NCI-H69 (cell line): Measurements from ENCODE around the gene GPR68.
"Not testable (repeated sequence)": the region's sequence is repeated elsewhere in the genome, so short reads cannot be mapped to it uniquely, and the experiment has no call there.

Experiments
- DNase-seq: peaks from one replicate; lab custom pipeline; 2025; lab: John Stamatoyannopoulos, UW

The GPR68 gene

GRCh38 chr14:91252871-91253794 lies 8.6 kb upstream of the GPR68 start:
- peak; percentile 74 for DNase-seq

- DNase-seq = peak; percentile 62
Observed at GRCh38 chr14:91250912-91251311, 6.4 kb upstream of the GPR68 start.

GRCh38 chr14:91249841-91250616 lies 5.5 kb upstream of the GPR68 start:
- DNase-seq = peak; percentile 93

- peak; percentile 88 for DNase-seq
Observed at GRCh38 chr14:91246051-91246852, 1.7 kb upstream of the GPR68 start.

GRCh38 chr14:91245616-91246015 lies 1.1 kb upstream of the GPR68 start:
- DNase-seq = not testable (repeated sequence)

GRCh38 chr14:91245029-91245428 lies 525 bp upstream of the GPR68 start:
- no peak for DNase-seq

GRCh38 chr14:91243074-91243471 lies 1.4 kb downstream of the GPR68 start:
- DNase-seq = no peak

- no peak for DNase-seq
Observed at GRCh38 chr14:91242635-91243034, 1.9 kb downstream of the GPR68 start.

GRCh38 chr14:91241863-91242262 lies 2.6 kb downstream of the GPR68 start:
- no peak for DNase-seq

GRCh38 chr14:91238661-91239060 lies 5.8 kb downstream of the GPR68 start:
- DNase-seq = no peak

GRCh38 chr14:91238085-91238484 lies 6.4 kb downstream of the GPR68 start:
- DNase-seq = no peak

- DNase-seq = no peak
Observed at GRCh38 chr14:91237219-91237618, 7.3 kb downstream of the GPR68 start.

GRCh38 chr14:91235841-91236240 lies 8.7 kb downstream of the GPR68 start:
- no peak for DNase-seq

- DNase-seq = no peak
Observed at GRCh38 chr14:91234791-91235114, 9.8 kb downstream of the GPR68 start.

- DNase-seq = no peak
Observed at GRCh38 chr14:91233936-91234790, 10.3 kb downstream of the GPR68 start.

GRCh38 chr14:91232603-91233002 lies 11.9 kb downstream of the GPR68 start:
- no peak for DNase-seq

GRCh38 chr14:91232052-91232451 lies 12.5 kb downstream of the GPR68 start:
- no peak for DNase-seq

- no peak for DNase-seq
Observed at GRCh38 chr14:91231446-91231845, 13.1 kb downstream of the GPR68 start.

GRCh38 chr14:91230397-91231035 lies 14.0 kb downstream of the GPR68 start:
- no peak for DNase-seq

- DNase-seq = no peak
Observed at GRCh38 chr14:91229743-91230200, 14.7 kb downstream of the GPR68 start.

- no peak for DNase-seq
Observed at GRCh38 chr14:91229005-91229382, 15.5 kb downstream of the GPR68 start.
